Aorta (tissue), 5 donors: ENCODE results near the gene CNEP1R1. TPM values are rescaled to one million over a fixed set of nuclear protein-coding genes. Genes with fewer than 3 reads are reported as not detected.

Experiments used
- ATAC-seq: fragments of 200-7000 bp; cut with Tn5 transposase; one replicate; pipeline ENCODE4 v1.9.1; 2022; ENCODE audit warnings: moderate library complexity; ENCODE audit not compliant: low FRiP score
- DNase-seq, 2 donors: peaks; one replicate each; pipeline ENCODE4 v3.0.0-alpha.2; 2020
- H3K27ac ChIP-seq, 2 donors: one replicate each; pipeline ENCODE4 v1.5.1; 2013; ENCODE audit warnings: low read length in 2 of 2, mild to moderate bottlenecking in 2 of 2, moderate library complexity in 2 of 2, control low read depth in 1 of 2, inconsistent platforms in 1 of 2, low read depth in 1 of 2
- H3K27me3 ChIP-seq, 2 donors: one replicate each; pipeline ENCODE4 v1.6.1; 2013; ENCODE audit warnings: control low read depth in 1 of 2, low read length in 1 of 2, mild to moderate bottlenecking in 1 of 2, moderate library complexity in 1 of 2; ENCODE audit not compliant: insufficient read depth in 2 of 2, control insufficient read depth in 1 of 2
- H3K36me3 ChIP-seq, 2 donors: one replicate each; pipeline ENCODE4 v1.6.1; 2013; ENCODE audit warnings: control low read depth in 1 of 2, low read length in 1 of 2, mild to moderate bottlenecking in 1 of 2; ENCODE audit not compliant: insufficient read depth in 2 of 2, control insufficient read depth in 1 of 2
- H3K4me1 ChIP-seq, 2 donors: one replicate each; pipeline ENCODE4 v1.6.1; 2013; ENCODE audit warnings: low read length in 2 of 2, control low read depth in 1 of 2, mild to moderate bottlenecking in 1 of 2, moderate library complexity in 1 of 2; ENCODE audit not compliant: insufficient read depth in 2 of 2, control insufficient read depth in 1 of 2
- H3K4me3 ChIP-seq, 2 donors: one replicate each; pipeline ENCODE4 v1.5.1; 2013; ENCODE audit warnings: low read length in 2 of 2, control low read depth in 1 of 2, mild to moderate bottlenecking in 1 of 2
- H3K9me3 ChIP-seq: one replicate; pipeline ENCODE4 v1.6.1; 2013; ENCODE audit warnings: mild to moderate bottlenecking, low read length; ENCODE audit not compliant: control insufficient read depth
- WGBS, 2 donors: extraction: QIAGEN DNeasy Blood & Tissue Kit; methylation state at CpG; one replicate each; pipeline ENCODE4 v1.1.7; 2013; 5-methylcytosine and 5-hydroxymethylcytosine counted together
- intact Hi-C, 2 donors: fragments of 100-400 bp; cut with DNase I; formaldehyde crosslinking; loops; one replicate each; pipeline versions ENCODE4 v1.14.2 to v1.15.0; 2022
- polyA plus RNA-seq, 2 donors: library from polyadenylated mRNA; stranded (reverse); fragments of 200-250 nt; gene quantifications; one replicate each; pipeline ENCODE4 v1.2.3, GENCODE V29; 2013
- total RNA-seq, 2 donors: library from RNA; stranded (reverse); fragmentation: NEBNext Ultra II Directional; extraction: Animal tissue kit (Norgen Biotek cat#: 25700); gene quantifications; one replicate each; pipeline ENCODE4 v1.2.1, GENCODE V29; 2021
- donor health status: healthy with polysubstance abuse.
- donor health status: Bipolar disorder and iron deficiency.
- donor health status: DM: no; HTN: no; CAD: no.
- donor health status: DM: no; HTN: no; CAD: no.
- donor health status: DM: yes; HTN: yes; CAD: no.

CNEP1R1 gene
- total and polyA plus RNA-seq, 4 donors = 11.5 to 25.3 (median 20.2) TPM

DNA sequence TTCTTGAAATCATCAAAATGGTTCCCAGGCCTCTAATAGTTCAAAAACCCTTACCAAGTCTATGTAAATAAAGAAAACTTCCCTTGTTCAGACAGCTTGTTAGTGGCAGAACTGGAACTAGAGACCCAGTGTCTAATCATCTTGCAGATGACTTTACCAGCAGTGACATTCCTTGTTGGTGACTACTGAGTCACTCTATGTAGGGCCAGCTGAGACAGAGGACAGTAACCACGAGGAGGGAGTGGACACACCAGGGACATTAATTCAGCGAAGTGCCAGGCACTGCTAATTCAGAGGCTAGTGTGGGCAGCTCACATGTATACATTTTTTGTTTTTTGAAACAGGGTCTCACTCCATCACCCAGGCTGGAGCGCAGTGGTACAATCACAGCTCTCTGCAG lies 34.6 kb downstream of the CNEP1R1 start:
- intact Hi-C loops = loop anchor here in 1 of 2 donors (10.0 kb wide), 1 partner anchor 95 kb away; the partner anchor contains the start of gene TENT4B
- 70 to 71% methylated on average over 3 of the region's 3 CpGs for WGBS, 2 donors
- no peak for ATAC-seq

DNA sequence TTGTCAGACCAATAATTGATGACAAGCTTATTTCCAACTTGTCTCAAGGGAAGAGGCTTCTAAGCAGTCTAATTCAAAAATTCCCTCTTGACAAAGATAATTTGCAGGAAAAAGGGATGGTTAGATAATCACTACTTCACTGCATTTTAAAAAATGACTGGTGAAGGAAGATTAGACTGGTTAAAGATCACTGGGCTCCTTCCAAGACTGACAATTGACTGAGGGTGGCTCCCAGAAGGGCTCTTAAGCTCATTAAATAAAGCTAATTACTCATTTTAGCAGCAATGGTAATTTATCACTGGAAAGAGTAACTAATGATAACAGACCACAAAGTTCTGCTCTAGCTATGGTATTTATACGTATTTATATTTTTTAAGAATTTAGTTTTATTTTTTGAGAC lies 36.3 kb downstream of the CNEP1R1 start:
- intact Hi-C loops = loop anchor here in 1 of 2 donors (10.0 kb wide), 1 partner anchor 93 kb away; the partner anchor contains the start of gene TENT4B
- no peak for DNase-seq
- H3K4me3 ChIP-seq = no peak overlapping the region
- WGBS, 2 donors = 28 to 79% methylated on average over 1 of the region's 1 CpG
- H3K4me1 ChIP-seq = no peaks in the 10 kb centered on the region
- H3K36me3 ChIP-seq = no peaks in the 10 kb centered on the region
- peaks cover under 1% of the 10 kb centered on the region for H3K9me3 ChIP-seq
- no peaks in the 10 kb centered on the region for H3K27me3 ChIP-seq
- no peak for ATAC-seq
- H3K27ac ChIP-seq = no peak overlapping the region

More for the DNA sequence above, 34.6 kb downstream of the CNEP1R1 start:
- DNase-seq = no peak
- H3K4me1 ChIP-seq = no peaks in the 10 kb centered on the region
- no peak overlapping the region for H3K27ac ChIP-seq
- H3K27me3 ChIP-seq = no peaks in the 10 kb centered on the region
- H3K9me3 ChIP-seq = peaks cover 2% of the 10 kb centered on the region
- H3K4me3 ChIP-seq = no peak overlapping the region
- H3K36me3 ChIP-seq = no peaks in the 10 kb centered on the region

DNA sequence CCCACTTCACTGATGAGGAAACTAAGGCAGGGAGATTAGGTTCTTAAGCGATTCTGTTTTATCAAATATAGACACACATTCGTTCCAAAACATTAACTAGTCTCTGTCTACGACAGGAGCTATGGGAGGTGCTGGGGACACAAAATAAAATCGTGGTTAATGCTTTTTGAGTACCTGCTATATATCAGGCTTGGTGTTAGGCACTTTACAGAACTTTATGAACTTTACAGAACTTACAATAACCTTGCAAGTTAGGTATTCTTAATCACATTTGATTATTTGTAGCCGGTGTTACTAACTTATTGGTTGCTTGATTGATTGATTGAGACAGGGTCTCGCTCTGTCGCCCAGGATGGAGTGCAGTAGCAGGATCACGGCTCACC lies 40.2 kb downstream of the CNEP1R1 start:
- ATAC-seq (no peak), DNase-seq (no peak)
- intact Hi-C loops = loop anchor here (2.0 to 10.0 kb wide), 4 partner anchors 40 to 147 kb away; partner anchors contain the start of genes TENT4B (in 2 of the 2) and CNEP1R1 (in 1 of the 2)
- no peaks in the 10 kb centered on the region for H3K27me3 ChIP-seq
- no peak overlapping the region for H3K4me3 ChIP-seq
- H3K9me3 ChIP-seq = no peaks in the 10 kb centered on the region
- no peak overlapping the region for H3K27ac ChIP-seq
- H3K36me3 ChIP-seq = peaks cover 0 to 3% of the 10 kb centered on the region in 2 donors
- 81 to 86% methylated on average over 8 of the region's 8 CpGs for WGBS, 2 donors
- peaks cover 0 to 3% of the 10 kb centered on the region in 2 donors for H3K4me1 ChIP-seq

DNA sequence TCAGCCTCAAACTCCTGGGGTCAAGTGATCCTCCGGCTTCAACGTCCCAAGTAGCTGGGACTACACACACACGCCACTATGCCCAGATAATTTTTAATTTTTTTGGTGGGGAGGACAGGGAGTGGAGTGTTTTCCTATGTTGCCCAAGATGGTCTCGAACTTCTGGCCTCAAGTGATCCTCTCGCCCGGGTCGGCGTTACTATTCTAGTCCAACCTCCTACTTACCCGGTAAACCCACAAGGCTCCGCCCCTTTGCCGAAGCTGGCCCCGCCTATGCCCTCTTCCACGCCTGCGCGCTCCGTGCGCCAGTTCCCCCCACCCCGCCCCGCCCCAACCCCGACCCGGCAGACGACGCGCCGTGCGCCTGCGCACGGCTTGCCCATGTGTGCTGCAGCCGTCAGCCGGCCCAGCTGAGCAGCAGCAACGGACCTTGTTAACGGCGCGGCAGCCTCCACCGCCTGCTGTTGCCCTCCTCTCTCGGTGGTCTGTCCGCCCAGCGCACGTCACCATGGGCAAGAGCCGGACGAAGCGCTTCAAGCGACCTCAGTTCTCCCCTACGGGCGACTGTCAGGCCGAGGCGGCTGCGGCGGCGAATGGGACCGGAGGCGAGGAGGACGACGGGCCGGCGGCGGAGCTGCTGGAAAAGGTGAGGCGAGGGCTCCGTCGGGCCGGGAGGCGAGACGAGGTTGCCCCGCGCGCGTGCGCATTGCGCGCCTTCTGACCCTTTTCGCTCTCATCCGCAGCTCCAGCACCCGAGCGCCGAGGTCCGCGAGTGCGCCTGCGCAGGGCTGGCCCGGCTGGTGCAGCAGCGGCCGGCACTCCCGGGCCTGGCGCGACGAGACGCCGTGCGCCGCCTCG lies 40.8 kb downstream of the CNEP1R1 start, which contains the start of gene HEATR3:
TSS of gene HEATR3 (plus strand) at position 347 of the 858 bp plus-strand sequence. CDS start at position 509, 162 bp downstream.
- Histone ChIP-seq H3K4me1 (peaks cover 0 to 3% of the 10 kb centered on the region in 2 donors), H3K9me3 (no peaks in the 10 kb centered on the region), H3K36me3 (peaks cover 0 to 3% of the 10 kb centered on the region in 2 donors), H3K4me3 (peak within 1 kb of the TSS; percentile 41 to 64), H3K27ac (peak within 1 kb of the TSS in 1 of 2 donors; percentile 92), H3K27me3 (no peaks in the 10 kb centered on the region)
- 2 to 3% methylated on average over 65 to 91 of the region's 91 CpGs for WGBS, 2 donors
- intact Hi-C loops = loop anchor here (2.0 to 10.0 kb wide), 4 partner anchors 41 to 146 kb away; partner anchors contain the start of genes TENT4B (in 2 of the 2) and CNEP1R1 (in 1 of the 2)
- DNase-seq = peak; percentile 94 to 98
- peak; percentile 96 for ATAC-seq

DNA sequence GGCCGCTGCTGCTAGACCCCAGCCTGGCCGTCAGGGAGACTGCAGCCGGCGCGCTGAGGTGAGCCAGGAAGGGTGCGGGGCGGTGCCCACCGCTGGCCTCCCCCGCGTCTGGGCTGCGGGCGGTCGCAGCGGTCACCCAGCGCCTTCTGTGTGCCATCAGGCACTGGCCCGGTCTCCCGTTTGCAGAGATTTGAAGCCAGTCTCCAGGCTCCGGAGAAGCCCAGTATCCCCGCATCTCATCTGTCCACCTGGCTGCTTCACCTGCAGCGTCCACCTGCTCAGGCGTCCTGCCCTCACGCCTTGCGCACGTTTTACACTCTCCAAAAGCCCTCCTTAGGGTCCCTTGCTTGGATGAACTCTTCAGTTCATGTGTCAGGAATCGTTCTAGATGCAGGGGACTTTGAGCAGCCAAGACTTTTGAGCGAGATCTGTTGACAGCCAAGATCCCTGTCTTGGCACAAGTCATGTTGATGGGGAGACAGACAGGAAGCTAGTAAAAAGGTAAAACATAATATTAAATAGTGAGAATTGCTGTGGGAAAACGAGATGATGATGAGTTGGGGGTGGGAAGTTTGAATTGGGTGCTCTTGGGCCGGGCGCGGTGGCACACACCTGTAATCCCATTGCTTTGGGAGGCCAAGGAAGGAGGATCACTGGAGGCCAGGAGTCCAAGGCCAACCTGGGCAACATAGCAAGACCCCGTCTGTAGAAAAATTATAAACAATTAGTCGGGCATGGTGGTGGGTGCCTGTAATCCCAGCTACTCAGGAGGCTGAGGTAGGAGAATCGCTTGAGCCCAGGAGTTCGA lies 41.7 kb downstream of the CNEP1R1 start:
- Histone ChIP-seq H3K27ac (peak overlapping the region in 1 of 2 donors; percentile 62), H3K9me3 (no peaks in the 10 kb centered on the region), H3K4me1 (peaks cover 0 to 3% of the 10 kb centered on the region in 2 donors), H3K36me3 (peaks cover 0 to 3% of the 10 kb centered on the region in 2 donors), H3K27me3 (no peaks in the 10 kb centered on the region), H3K4me3 (peak overlapping the region; percentile 38 to 64)
- intact Hi-C loops = loop anchor here (5.0 to 10.0 kb wide), 3 partner anchors 86 to 146 kb away; partner anchors contain the start of gene TENT4B (in 2 of the 2)
- no peak for ATAC-seq
- DNase-seq = no peak
- WGBS, 2 donors = 22 to 28% methylated on average over 25 to 34 of the region's 34 CpGs

DNA sequence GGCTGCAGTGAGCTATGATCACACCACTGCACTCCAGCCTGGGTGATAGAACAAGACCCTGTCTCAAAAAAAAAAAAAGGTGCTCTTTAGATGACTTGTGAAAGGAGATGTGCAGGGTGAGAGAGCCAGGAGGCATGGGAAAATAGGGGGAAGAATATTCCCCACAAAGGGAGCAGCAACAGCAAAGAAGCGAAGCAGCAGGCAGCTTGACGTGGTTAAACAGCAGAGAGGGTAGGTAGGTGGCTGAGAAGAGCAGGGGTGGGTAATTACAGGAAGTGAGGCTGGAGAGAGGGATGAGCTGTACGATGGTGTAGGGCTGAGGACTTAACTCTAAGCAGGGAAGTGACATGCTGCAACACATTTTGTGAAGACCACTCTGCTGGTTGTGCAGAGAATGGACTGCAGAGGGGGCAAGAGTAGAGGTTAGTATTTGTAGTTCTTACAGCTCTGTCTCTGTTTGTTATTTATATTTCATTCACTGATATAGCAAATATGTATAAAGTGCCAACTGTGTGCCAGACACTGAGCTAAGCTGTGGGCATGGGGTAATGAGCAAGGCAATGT lies 42.3 kb downstream of the CNEP1R1 start:
- H3K4me3 ChIP-seq = no peak overlapping the region
- H3K27ac ChIP-seq = no peak overlapping the region
- H3K9me3 ChIP-seq = no peaks in the 10 kb centered on the region
- H3K4me1 ChIP-seq = peaks cover 0 to 3% of the 10 kb centered on the region in 2 donors
- H3K36me3 ChIP-seq = peaks cover 0 to 3% of the 10 kb centered on the region in 2 donors
- DNase-seq (no peak), ATAC-seq (no peak)
- H3K27me3 ChIP-seq = no peaks in the 10 kb centered on the region
- 30 to 40% methylated on average over 3 of the region's 3 CpGs for WGBS, 2 donors
- intact Hi-C loops = loop anchor here (5.0 to 10.0 kb wide), 3 partner anchors 85 to 145 kb away; partner anchors contain the start of gene TENT4B (in 2 of the 2)

DNA sequence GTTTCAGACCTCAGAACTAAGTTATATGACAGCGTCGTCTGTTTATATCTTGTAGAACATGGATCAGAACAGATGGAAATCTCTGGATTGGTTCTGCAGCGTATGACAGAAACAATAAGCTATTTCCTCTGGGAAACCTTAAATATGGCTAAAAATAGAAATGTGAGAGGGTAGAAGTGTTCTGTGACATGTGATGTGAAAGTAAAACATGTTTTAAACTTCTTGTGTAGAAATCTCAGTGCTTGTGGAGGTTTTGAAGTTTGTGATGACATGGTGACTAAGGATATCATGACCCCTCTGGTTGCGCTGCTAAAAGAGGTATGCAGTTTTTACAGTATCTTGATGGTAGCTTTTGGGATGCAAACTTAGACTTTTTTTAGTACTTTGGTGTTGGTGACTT lies 43.5 kb downstream of the CNEP1R1 start:
- no peak for ATAC-seq

DNA sequence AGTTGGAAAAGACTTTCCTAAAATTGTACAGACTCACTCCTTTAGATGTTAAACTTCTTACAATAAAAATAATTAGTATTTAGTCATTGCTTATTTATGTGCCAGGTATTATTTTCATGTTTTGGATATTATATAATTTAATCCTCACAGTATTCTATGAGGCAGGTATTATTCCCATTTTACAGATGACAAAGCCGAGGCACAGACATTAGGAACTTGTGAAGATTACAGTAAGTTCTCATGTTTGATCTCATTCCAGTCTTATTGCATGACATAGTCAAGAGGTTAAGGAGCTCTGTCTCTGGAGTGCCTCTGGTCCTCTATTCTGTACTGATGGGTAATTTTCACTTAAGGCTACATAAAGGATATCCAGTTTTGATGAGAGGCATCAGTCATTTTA lies 44.0 kb downstream of the CNEP1R1 start:
- ATAC-seq (no peak), DNase-seq (no peak)
- no peaks in the 10 kb centered on the region for H3K9me3 ChIP-seq
- H3K4me3 ChIP-seq = no peak overlapping the region
- peaks cover 0 to 5% of the 10 kb centered on the region in 2 donors for H3K36me3 ChIP-seq
- peaks cover 0 to 3% of the 10 kb centered on the region in 2 donors for H3K4me1 ChIP-seq
- intact Hi-C loops = loop anchor here (5.0 to 10.0 kb wide), 3 partner anchors 83 to 143 kb away; partner anchors contain the start of gene TENT4B (in 2 of the 2)
- 97 to 98% methylated on average over 1 of the region's 1 CpG for WGBS, 2 donors
- H3K27ac ChIP-seq = no peak overlapping the region
- no peaks in the 10 kb centered on the region for H3K27me3 ChIP-seq

More for the DNA sequence above, 43.5 kb downstream of the CNEP1R1 start:
- no peak overlapping the region for H3K4me3 ChIP-seq
- peaks cover 0 to 3% of the 10 kb centered on the region in 2 donors for H3K4me1 ChIP-seq
- no peak overlapping the region for H3K27ac ChIP-seq
- no peaks in the 10 kb centered on the region for H3K9me3 ChIP-seq
- intact Hi-C loops = loop anchor here (5.0 to 10.0 kb wide), 3 partner anchors 84 to 144 kb away; partner anchors contain the start of gene TENT4B (in 2 of the 2)
- WGBS, 2 donors = 16 to 21% methylated on average over 4 of the region's 4 CpGs
- H3K36me3 ChIP-seq = peaks cover 0 to 5% of the 10 kb centered on the region in 2 donors
- no peak for DNase-seq
- no peaks in the 10 kb centered on the region for H3K27me3 ChIP-seq
